ENCODE data around the gene ZGLP1. TPM values are rescaled to one million over a fixed set of nuclear protein-coding genes. Genes with fewer than 3 reads are reported as not detected.

The ZGLP1 gene
- total and polyA plus RNA-seq, 2 of the 13 experiments (the other 11 are each of a cell fraction or from before 2014, with no cell fraction given) = 2.4 to 3.0 TPM

- TF ChIP-seq ZNF142 (CRISPR knock-in tag; IDR thresholded peaks at IDR 0.05) = peak; percentile 95
- no peak for TF ChIP-seq NFAT5 (CRISPR knock-in tag; IDR thresholded peaks at IDR 0.05)
- TF ChIP-seq ZKSCAN1 (IDR thresholded peaks at IDR 0.05; ENCODE audit: low read length) = peak; percentile 99
- no peak for TF ChIP-seq LCORL (IDR thresholded peaks at IDR 0.05)
- peak; percentile 52; the same call in 1 of the 2 replicates for TF ChIP-seq LCORL (CRISPR knock-in tag; IDR thresholded peaks at IDR 0.05)
- TF ChIP-seq ZNF710 (CRISPR knock-in tag; IDR thresholded peaks at IDR 0.05; ENCODE audit: borderline replicate concordance) = no peak
- peak; percentile 61; the same call in 1 of the 2 replicates for TF ChIP-seq ZNF605 (CRISPR knock-in tag; IDR thresholded peaks at IDR 0.05)
- TF ChIP-seq ZNF891 (CRISPR knock-in tag; IDR thresholded peaks at IDR 0.05) = no peak
- no peak for TF ChIP-seq GPN1 (CRISPR knock-in tag; IDR thresholded peaks at IDR 0.05; ENCODE audit: borderline replicate concordance)
- TF ChIP-seq MTA1 (CRISPR knock-in tag; IDR thresholded peaks at IDR 0.05; ENCODE audit: borderline replicate concordance) = 0 out of 2 replicates have a peak, but pooled peaks have one; percentile 17
- TF ChIP-seq GABPA (IDR thresholded peaks at IDR 0.05; ENCODE audit: low read depth, low read length) = no peak
- no peak for TF ChIP-seq GABPA (CRISPR knock-in tag; IDR thresholded peaks at IDR 0.05; ENCODE audit: low read depth)
- TF ChIP-seq CHCHD3 (CRISPR knock-in tag; IDR thresholded peaks at IDR 0.05) = no peak
- peak; percentile 68 for TF ChIP-seq ZMYM3 (CRISPR knock-in tag; IDR thresholded peaks at IDR 0.05)
Observed at GRCh38 chr19:10269333-10270179, 40.1 kb downstream of the ZGLP1 start (continued).

All from HepG2 (cell line).